Neutrophil (primary cell): ENCODE data around the gene WDR81.

ENCODE experiments used
- H3K27ac ChIP-seq: fragments of 200-600 bp; sonication (generic); 2 replicates; pipeline ENCODE4 v1.5.1; 2016; ENCODE audit warnings: mild to moderate bottlenecking, moderate library complexity
- H3K27me3 ChIP-seq: fragments of 200-600 bp; sonication (generic); 2 replicates; pipeline ENCODE4 v1.6.0; 2016; ENCODE audit warnings: mild to moderate bottlenecking
- H3K36me3 ChIP-seq: fragments of 200-600 bp; sonication (generic); 2 replicates; pipeline ENCODE4 v1.5.1; 2017
- H3K4me1 ChIP-seq, 2 experiments: fragments of 200-600 bp in 1 of 2; sonication (generic) in 1 of 2; 1 replicate in 1 of 2; 2 replicates in 1 of 2; pipeline versions ENCODE4 v1.5.1 to v1.6.1; 2013 to 2016; ENCODE audit warnings: low read depth in 1 of 2, low read length in 1 of 2, mild to moderate bottlenecking in 1 of 2, moderate library complexity in 1 of 2; ENCODE audit not compliant: control insufficient read depth in 1 of 2, insufficient read depth in 1 of 2
- H3K4me3 ChIP-seq, 2 experiments: fragments of 200-600 bp in 1 of 2; sonication (generic) in 1 of 2; 1 replicate in 1 of 2; 2 replicates in 1 of 2; pipeline ENCODE4 v1.5.1; 2013 to 2016; ENCODE audit warnings: low read depth in 1 of 2, low read length in 1 of 2, mild to moderate bottlenecking in 1 of 2, moderate library complexity in 1 of 2
- H3K9me3 ChIP-seq: fragments of 200-600 bp; sonication (generic); 2 replicates; pipeline ENCODE4 v1.5.1; 2016
- TF ChIP-seq, protein P1 (sequence below): fragments of 200-600 bp; sonication (generic); IDR thresholded peaks from 2 replicates; pipeline ENCODE4 v1.5.1; 2016; ENCODE audit warnings: antibody characterized with exemption

Gene WDR81

DNA sequence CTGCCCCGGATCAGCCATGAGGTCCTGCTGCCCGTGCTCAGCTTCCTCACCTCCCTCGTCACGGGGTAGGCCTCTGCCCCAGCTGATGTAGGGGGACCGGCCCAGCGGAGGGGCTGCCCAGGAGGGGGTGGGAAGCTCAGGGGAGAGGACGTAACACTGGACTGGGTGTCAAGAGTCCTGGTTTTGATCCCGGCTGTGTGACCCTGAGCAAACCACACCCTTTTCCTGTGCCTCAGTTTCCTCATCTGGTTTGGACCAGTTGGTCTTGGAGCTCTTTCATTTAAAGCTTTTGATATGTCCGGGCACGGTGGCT, 6.6 kb downstream of the WDR81 start:
- H3K27ac ChIP-seq = no peak overlapping the region
- no peaks in the 10 kb centered on the region for H3K9me3 ChIP-seq
- no peaks in the 10 kb centered on the region for H3K27me3 ChIP-seq
- no peaks in the 10 kb centered on the region for H3K4me1 ChIP-seq
- H3K36me3 ChIP-seq = peaks cover 58% of the 10 kb centered on the region
- TF ChIP-seq, protein P1, sequence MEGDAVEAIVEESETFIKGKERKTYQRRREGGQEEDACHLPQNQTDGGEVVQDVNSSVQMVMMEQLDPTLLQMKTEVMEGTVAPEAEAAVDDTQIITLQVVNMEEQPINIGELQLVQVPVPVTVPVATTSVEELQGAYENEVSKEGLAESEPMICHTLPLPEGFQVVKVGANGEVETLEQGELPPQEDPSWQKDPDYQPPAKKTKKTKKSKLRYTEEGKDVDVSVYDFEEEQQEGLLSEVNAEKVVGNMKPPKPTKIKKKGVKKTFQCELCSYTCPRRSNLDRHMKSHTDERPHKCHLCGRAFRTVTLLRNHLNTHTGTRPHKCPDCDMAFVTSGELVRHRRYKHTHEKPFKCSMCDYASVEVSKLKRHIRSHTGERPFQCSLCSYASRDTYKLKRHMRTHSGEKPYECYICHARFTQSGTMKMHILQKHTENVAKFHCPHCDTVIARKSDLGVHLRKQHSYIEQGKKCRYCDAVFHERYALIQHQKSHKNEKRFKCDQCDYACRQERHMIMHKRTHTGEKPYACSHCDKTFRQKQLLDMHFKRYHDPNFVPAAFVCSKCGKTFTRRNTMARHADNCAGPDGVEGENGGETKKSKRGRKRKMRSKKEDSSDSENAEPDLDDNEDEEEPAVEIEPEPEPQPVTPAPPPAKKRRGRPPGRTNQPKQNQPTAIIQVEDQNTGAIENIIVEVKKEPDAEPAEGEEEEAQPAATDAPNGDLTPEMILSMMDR = no peak
- no peak overlapping the region for H3K4me3 ChIP-seq

DNA sequence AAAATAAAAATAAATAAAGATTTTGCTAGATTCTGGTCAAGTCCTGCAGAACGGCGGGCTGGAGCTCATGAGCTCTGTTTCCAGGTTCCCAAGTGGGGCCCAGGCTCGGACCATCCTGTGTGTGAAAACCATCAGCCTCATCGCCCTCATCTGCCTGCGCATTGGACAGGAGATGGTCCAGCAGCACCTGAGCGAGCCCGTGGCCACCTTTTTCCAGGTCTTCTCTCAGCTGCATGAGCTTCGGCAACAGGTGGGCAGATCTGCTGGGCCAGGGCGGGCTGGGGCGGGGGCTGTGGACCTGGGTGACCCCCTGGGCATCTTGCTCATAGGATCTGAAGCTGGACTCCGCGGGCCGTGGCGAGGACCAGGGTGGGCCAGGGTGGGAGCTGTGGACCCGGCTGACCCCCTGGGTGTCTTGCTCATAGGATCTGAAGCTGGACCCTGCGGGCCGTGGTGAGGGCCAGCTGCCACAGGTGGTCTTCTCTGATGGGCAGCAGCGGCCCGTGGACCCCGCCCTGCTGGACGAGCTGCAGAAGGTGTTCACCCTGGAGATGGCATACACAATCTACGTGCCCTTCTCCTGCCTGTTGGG, 7.8 kb downstream of the WDR81 start:
- H3K27ac ChIP-seq = no peak overlapping the region
- H3K9me3 ChIP-seq = no peaks in the 10 kb centered on the region
- H3K4me1 ChIP-seq = no peaks in the 10 kb centered on the region
- no peak overlapping the region for H3K4me3 ChIP-seq
- peaks cover 67% of the 10 kb centered on the region for H3K36me3 ChIP-seq
- H3K27me3 ChIP-seq = no peaks in the 10 kb centered on the region
- TF ChIP-seq, protein P1 = no peak

DNA sequence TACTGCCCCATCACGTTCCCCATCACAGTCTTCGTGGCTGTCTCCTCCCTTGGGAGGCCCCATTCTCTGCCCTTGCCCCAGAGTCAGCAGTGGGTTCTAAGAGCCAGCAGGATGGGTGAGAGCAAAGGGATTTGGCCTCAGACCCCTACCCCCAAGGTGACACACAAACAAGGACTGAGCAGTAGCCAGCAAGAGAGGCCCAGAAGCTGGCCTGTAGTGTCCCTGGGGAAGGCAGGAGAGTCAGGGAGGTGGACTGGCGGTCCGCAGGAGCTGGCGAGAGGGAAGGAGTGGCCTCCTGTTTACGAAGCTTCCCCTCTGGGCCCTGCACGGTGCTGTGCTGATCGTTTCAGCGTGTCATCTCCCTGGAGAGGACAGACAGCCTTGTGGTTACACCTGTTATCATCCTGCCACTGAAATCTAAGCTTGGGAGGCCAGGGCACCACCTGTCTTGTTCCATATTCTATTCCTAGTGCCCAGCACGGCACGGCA, 8.4 kb downstream of the WDR81 start:
- TF ChIP-seq, protein P1 = no peak
- no peaks in the 10 kb centered on the region for H3K4me1 ChIP-seq
- peaks cover 67% of the 10 kb centered on the region for H3K36me3 ChIP-seq

DNA sequence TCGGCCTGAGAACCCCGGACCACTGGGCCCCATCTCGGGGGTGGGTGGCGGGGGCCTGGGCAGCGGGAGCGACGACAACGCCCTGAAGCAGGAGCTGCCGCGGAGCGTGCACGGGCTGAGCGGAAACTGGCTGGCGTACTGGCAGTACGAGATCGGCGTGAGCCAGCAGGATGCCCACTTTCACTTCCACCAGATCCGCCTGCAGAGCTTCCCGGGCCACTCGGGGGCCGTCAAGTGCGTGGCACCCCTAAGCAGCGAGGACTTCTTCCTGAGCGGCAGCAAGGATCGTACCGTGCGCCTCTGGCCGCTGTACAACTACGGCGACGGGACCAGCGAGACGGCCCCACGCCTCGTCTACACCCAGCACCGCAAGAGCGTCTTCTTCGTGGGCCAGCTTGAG, 9.3 kb downstream of the WDR81 start:
- H3K27ac ChIP-seq = no peak overlapping the region
- H3K9me3 ChIP-seq = no peaks in the 10 kb centered on the region
- peaks cover 61% of the 10 kb centered on the region for H3K36me3 ChIP-seq
- TF ChIP-seq, protein P1 = no peak
- no peaks in the 10 kb centered on the region for H3K27me3 ChIP-seq
- H3K4me3 ChIP-seq = no peak overlapping the region
- no peaks in the 10 kb centered on the region for H3K4me1 ChIP-seq

More for the DNA sequence above, 8.4 kb downstream of the WDR81 start:
- no peak overlapping the region for H3K27ac ChIP-seq
- H3K9me3 ChIP-seq = no peaks in the 10 kb centered on the region
- H3K27me3 ChIP-seq = no peaks in the 10 kb centered on the region
- no peak overlapping the region for H3K4me3 ChIP-seq

DNA sequence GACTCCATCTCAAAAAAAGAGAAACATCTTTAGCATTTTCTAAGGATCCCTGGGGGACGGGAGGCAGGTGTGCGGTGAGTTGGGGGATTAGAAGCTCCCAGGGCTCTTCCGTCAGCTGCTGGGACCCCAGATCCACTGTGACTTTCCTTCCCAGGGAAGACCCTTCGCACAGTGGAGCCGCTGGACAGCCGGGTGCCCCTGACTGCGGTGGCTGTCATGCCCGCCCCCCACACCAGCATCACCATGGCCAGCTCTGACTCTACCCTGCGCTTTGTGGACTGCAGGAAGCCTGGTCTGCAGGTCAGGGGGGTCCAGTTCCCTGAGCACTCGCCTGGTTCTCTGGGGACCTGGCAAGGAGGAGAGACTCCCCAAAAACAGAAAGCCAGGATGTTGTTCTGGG, 10.9 kb downstream of the WDR81 start:
- Histone ChIP-seq H3K4me1 (no peaks in the 10 kb centered on the region), H3K4me3 (no peak overlapping the region), H3K9me3 (no peaks in the 10 kb centered on the region), H3K27ac (no peak overlapping the region), H3K27me3 (no peaks in the 10 kb centered on the region), H3K36me3 (peaks cover 56% of the 10 kb centered on the region)
- TF ChIP-seq, protein P1 = no peak
